GM20431 (cell line): Measurements from ENCODE around the gene CPEB4.

Experiments
- in situ Hi-C: fragments of 300-500 bp; cut with MseI, MboI; formaldehyde crosslinking; loops from one replicate; pipeline ENCODE4 v1.15.0; 2020; ENCODE audit warnings: low sequenced_read_pairs; ENCODE audit not compliant: unreplicated experiment

Gene CPEB4

GRCh38 chr5:173882632-173883031, 5.5 kb upstream of the CPEB4 start:
- in situ Hi-C loops: no loop called here

GRCh38 chr5:173883347-173883924, 4.7 kb upstream of the CPEB4 start:
- in situ Hi-C loops: no loop called here

GRCh38 chr5:173884402-173885053, 3.6 kb upstream of the CPEB4 start:
- in situ Hi-C loops: no loop called here

GRCh38 chr5:173885054-173885443, 3.1 kb upstream of the CPEB4 start:
- in situ Hi-C loops: no loop called here

- in situ Hi-C loops: no loop called here
These were observed 2.6 kb upstream of the CPEB4 start for GRCh38 chr5:173885475-173886010.

GRCh38 chr5:173886150-173886549, 2.0 kb upstream of the CPEB4 start:
- in situ Hi-C loops: no loop called here

- in situ Hi-C loops: no loop called here
These were observed 453 bp downstream of the CPEB4 start for GRCh38 chr5:173888473-173889131.

- in situ Hi-C loops: no loop called here
These were observed 2.2 kb downstream of the CPEB4 start for GRCh38 chr5:173890195-173890991.

GRCh38 chr5:173891308-173892116, 3.4 kb downstream of the CPEB4 start:
- in situ Hi-C loops: no loop called here

GRCh38 chr5:173893192-173893561, 5.0 kb downstream of the CPEB4 start:
- in situ Hi-C loops: no loop called here

- in situ Hi-C loops: no loop called here
These were observed 7.4 kb downstream of the CPEB4 start for GRCh38 chr5:173895401-173896165.

- in situ Hi-C loops: no loop called here
These were observed 8.5 kb downstream of the CPEB4 start for GRCh38 chr5:173896631-173897030.

- in situ Hi-C loops: no loop called here
These were observed 13.6 kb downstream of the CPEB4 start for GRCh38 chr5:173901705-173902104.

GRCh38 chr5:173902334-173902733, 14.2 kb downstream of the CPEB4 start:
- in situ Hi-C loops: no loop called here

GRCh38 chr5:173902743-173903142, 14.6 kb downstream of the CPEB4 start:
- in situ Hi-C loops: no loop called here

- in situ Hi-C loops: no loop called here
These were observed 15.4 kb downstream of the CPEB4 start for GRCh38 chr5:173903396-173904140.

- in situ Hi-C loops: no loop called here
These were observed 16.0 kb downstream of the CPEB4 start for GRCh38 chr5:173904151-173904550.

- in situ Hi-C loops: no loop called here
These were observed 19.1 kb downstream of the CPEB4 start for GRCh38 chr5:173907284-173907683.
